WTC11 (cell line): ENCODE data around the gene ST6GALNAC3.

Experiments
- ELF4 ChIP-seq: sonication (generic); formaldehyde crosslinking; IDR thresholded peaks from 2 replicates; pipeline ENCODE4 v1.8.1; 2022; ENCODE audit warnings: low read depth, mild to moderate bottlenecking, moderate library complexity, missing genetic modification reagents
- ETV6 ChIP-seq: sonication (generic); formaldehyde crosslinking; IDR thresholded peaks from 2 replicates; pipeline ENCODE4 v1.8.1; 2022; ENCODE audit warnings: mild to moderate bottlenecking, missing genetic modification reagents
- FOXJ3 ChIP-seq: sonication (generic); formaldehyde crosslinking; IDR thresholded peaks from 2 replicates; pipeline ENCODE4 v1.9.0; 2021; ENCODE audit warnings: missing genetic modification reagents, mild to moderate bottlenecking, borderline replicate concordance
- IRF2 ChIP-seq: sonication (generic); formaldehyde crosslinking; IDR thresholded peaks from 2 replicates; pipeline ENCODE4 v1.8.0; 2022; ENCODE audit warnings: low read depth, missing genetic modification reagents, borderline replicate concordance
- NR2C2 ChIP-seq: sonication (generic); formaldehyde crosslinking; IDR thresholded peaks from 2 replicates; pipeline ENCODE4 v1.8.0; 2022; ENCODE audit warnings: mild to moderate bottlenecking, missing genetic modification reagents
- SP1 ChIP-seq: sonication (generic); formaldehyde crosslinking; conservative IDR thresholded peaks from 2 replicates; pipeline ENCODE4 v1.8.1; 2022; ENCODE audit warnings: missing genetic modification reagents
- ZNF121 ChIP-seq: sonication (generic); formaldehyde crosslinking; IDR thresholded peaks from 2 replicates; pipeline ENCODE4 v1.8.0; 2023; ENCODE audit warnings: missing genetic modification reagents
- TF ChIP-seq, protein P1 (sequence below): fragments of 200-600 bp; IDR thresholded peaks from 2 replicates; pipeline ENCODE4 v1.8.0; 2022; ENCODE audit warnings: antibody characterized with exemption
- TF ChIP-seq, protein P2 (sequence below): fragments of 250-450 bp; sonication (Bioruptor Pico); IDR thresholded peaks from 2 replicates; pipeline ENCODE4 v2.1.2; 2022; ENCODE audit warnings: mild to moderate bottlenecking, moderate library complexity

DNA sequence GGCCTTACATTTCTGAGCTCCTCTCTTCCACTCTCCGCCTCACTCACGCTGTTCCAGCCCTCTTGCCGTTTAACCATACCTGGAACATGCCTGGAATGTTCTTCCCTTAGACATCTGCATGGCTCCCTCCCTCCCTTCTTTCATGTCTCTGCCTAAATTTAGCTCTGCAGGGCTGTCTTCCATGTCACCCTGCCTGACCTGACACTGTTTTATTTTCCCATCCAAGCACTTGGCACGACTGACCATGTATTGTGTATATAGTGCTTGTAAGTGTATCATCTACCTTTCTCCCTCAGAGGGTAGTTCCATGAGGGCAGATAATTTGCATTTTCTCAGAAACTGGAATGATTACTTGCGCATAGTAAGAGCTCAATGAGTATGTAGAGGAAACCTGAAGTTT lies 47.3 kb downstream of the ST6GALNAC3 start:
- TF ChIP-seq ELF4 (CRISPR knock-in tag) (no peak), NR2C2 (no peak), ETV6 (no peak), FOXJ3 (no peak), SP1 (no peak), ZNF121 (CRISPR knock-in tag) (no peak), IRF2 (CRISPR knock-in tag) (no peak)
- TF ChIP-seq, protein P1, sequence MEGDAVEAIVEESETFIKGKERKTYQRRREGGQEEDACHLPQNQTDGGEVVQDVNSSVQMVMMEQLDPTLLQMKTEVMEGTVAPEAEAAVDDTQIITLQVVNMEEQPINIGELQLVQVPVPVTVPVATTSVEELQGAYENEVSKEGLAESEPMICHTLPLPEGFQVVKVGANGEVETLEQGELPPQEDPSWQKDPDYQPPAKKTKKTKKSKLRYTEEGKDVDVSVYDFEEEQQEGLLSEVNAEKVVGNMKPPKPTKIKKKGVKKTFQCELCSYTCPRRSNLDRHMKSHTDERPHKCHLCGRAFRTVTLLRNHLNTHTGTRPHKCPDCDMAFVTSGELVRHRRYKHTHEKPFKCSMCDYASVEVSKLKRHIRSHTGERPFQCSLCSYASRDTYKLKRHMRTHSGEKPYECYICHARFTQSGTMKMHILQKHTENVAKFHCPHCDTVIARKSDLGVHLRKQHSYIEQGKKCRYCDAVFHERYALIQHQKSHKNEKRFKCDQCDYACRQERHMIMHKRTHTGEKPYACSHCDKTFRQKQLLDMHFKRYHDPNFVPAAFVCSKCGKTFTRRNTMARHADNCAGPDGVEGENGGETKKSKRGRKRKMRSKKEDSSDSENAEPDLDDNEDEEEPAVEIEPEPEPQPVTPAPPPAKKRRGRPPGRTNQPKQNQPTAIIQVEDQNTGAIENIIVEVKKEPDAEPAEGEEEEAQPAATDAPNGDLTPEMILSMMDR, result no peak
- TF ChIP-seq, protein P2, sequence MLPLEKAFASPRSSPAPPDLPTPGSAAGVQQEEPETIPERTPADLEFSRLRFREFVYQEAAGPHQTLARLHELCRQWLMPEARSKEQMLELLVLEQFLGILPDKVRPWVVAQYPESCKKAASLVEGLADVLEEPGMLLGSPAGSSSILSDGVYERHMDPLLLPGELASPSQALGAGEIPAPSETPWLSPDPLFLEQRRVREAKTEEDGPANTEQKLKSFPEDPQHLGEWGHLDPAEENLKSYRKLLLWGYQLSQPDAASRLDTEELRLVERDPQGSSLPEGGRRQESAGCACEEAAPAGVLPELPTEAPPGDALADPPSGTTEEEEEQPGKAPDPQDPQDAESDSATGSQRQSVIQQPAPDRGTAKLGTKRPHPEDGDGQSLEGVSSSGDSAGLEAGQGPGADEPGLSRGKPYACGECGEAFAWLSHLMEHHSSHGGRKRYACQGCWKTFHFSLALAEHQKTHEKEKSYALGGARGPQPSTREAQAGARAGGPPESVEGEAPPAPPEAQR (CRISPR knock-in tag), result no peak
